Activated CD4-positive, alpha-beta T cell treated with anti-CD3 and anti-CD28 coated beads, Interleukin-10, Interleukin-2, amounts not matched to agents 100 ng/mL and 50 ng/mL, durations not matched to agents 16 hours and 8 hours (primary cell): ENCODE results near the gene NT5M.
A peak's percentile ranks its signal among the peaks of the same experiment; 100 is the strongest.

Experiments
- DNase-seq: peaks from one replicate; pipeline ENCODE4 v3.0.0-alpha.2; 2020

Gene NT5M

DNA sequence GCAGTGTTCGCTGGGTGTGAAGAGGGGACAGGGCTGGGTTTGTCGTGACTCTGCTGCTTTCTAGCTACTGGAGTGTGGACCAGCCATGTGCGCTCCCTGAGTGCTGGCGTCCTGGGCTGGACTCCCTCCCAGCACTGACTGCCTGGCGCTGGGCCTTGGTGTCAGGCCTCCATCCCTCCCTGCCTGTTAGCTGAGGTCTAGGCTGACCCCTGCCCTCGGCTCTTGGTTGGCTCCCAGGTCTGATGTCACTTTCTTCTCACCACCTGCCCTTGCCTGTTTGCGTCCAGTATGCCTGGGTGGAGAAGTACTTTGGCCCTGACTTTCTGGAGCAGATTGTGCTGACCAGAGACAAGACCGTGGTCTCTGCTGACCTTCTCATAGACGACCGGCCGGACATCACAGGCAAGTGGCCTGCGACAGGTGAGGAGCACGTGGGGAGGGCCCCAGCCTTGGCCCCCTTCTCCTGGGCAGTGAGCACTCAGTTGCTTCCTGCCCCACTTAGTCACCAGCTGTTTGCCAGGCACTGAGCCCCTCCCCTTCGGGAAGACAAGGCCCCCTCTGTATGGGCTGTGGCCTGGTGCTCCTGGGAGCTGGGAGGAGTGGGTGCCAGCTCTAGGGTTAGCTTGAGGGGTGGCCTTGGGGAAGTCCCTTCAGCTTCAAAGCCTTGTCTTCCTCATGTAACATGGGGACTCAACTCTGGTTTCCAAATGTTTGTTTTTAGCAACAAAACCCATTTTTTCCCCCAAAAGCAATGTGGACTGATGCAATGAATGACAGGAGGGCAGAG is 41.5 kb downstream of the NT5M start:
- DNase-seq: no peak

DNA sequence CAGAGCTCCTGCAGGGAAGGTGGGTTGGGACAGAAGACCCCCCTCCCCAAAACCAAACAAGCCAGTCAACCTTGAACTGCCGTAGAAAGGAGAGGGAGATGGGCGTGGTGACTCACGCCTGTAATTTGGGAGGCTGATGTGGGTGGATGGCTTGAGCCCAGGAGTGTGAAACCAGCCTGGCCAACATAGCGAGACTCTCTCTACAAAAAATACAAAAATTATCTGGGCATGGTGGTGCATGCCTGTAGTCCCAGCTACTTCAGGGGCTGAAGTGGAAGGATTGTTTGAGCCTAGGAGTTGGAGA is 42.1 kb downstream of the NT5M start:
- DNase-seq: no peak

DNA sequence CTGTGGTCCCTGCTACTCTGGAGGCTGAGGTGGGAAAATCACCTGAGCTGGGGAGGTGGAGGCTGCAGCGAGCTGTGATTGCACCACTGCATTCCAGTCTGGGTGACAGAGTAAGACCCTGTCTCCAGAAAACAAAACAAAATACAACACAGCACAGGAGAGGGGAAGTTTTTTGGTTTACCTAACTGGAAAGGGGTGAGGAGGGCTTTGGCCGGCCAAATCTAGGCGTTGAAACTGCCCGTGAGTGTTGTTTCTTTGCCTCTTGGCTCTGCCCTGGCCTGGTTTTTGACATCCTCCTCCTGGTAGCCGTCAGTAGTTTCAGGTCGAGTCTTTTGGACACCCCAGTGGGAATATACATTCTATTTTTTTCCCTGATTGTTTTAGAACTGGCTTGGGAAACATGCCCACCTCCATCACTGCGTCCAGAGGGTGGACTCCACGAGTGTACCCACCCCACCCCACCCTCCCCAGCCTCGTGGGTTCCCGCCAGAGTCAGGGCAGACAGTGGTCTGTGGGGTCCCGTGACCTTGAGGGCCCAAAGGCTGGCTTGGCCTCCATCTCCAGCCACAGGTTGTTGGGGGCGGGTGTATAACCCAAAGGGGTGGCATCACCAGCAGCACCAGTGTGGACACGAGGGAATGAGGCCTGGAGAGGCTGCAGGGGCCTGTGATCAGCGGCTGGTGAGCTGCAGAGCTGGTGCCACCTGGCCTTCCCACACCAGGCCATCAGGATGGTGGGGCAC is 42.7 kb downstream of the NT5M start:
- no peak for DNase-seq

GRCh38 chr17:17346428-17347233 is 43.5 kb downstream of the NT5M start:
- DNase-seq: no peak

DNA sequence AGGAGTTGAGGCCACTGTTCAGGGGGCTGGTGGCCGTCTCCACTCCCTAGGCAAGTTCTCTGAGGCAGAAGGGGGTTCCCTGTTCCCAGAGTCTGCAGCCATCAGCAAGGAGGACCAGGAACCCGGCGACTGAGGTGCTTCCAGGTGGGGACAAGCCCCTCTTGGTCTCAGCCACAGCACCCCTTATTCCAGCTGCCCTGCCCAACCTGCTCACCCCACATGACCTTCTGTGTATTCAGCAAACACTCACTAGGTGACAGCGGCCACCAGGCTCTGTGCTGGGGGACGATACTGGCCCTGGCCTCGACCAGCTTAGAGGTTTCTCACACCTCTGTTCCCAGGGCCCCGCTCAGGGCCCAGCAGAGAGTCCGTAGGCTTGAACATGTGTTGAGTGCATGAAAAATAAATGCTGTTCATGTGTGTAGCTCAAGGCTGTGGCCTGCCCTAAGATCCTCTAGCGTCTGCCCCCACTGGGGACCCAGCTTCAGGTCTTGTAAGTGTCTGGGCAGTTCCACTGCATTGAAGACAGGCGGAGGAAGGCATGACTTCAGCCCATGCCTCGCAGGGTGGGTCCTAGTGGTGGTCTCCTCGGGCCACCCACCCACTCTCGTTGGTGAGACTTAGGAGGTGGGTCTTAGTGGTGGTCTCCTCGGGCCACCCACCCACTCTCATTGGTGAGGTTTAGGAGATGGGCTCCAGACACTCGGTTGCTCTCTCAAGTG is 44.2 kb downstream of the NT5M start:
- no peak for DNase-seq

DNA sequence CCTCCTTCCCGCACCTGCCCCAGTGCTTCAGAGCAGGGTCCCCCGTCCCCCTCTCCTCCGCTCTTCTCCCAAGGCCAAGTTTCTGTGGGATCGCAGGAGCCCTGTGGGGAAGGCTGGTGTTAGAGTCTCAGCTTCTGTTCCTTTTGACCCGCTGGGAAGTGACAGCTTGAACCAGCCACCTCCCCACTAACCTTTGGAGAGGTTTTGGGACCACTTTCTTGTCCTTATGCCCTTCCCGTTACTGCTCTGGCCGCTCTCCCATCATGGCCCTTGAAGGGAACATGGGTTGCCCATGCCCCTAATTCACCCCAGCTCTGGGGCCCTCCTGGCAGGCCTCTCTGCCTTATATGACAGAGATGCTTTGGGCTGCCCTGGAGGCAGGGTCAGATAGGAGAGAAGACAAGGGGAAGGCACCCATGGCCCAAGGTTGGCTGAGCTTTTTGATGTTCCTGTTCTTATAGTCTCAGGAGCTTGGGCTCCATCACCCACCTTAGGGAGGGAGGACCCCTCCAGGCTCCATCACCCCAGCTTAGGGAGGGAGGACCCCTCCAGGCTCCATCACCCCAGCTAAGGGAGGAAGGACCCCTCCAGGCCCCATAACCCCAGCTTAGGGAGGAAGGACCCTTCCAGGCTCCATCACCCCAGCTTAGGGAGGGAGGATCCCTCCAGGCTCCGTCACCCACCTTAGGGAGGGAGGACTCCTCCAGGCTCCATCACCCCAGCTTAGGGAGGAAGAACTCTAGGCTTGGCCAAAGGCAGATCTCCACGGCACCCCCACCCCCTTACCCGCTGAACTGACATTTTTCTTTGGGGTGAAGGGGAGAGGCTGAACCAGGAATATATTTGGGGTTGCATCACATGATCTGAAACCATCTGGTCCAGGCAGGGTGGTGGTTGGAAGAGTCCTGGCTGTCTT is 45.0 kb downstream of the NT5M start:
- no peak for DNase-seq

DNA sequence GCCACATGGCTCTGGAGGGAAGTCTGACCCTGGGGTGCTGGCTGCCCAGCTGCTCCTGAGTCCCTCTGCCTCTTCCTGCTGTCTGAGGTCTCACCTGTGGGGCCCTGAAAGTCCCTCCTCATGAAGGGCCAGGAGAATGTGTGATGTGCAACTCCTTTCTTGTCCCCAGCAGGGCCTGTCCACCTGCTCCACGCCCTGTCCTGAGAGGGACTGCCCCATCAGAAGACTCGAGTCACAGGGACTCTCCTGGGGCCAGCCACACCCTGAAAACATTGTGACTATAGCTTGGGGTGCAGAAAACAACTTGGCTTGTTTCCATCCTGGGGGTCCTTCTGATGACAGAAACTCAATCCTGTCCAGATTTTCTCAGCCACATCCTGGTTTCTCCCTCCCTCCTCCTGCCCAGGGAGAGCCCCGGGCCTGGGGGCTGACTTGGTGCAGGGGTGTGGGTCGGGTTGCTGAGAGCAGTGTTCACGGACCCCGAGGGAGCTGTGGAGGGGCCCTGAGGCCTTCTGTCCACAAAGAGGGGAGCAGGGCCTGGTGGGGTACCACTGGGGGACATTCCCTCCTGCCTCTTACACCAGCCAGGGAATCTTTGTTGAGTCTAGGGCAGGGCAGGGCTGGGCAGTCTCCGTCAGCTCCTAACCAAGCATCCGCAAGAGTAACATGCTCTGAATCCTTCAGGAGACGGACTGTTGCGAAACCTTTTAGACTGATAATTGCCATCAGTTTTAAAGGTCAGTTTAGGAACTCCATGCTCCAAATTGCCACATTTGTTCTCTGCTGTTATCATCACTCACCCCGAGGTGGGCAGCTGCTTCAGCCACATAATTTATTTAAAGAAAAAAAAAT is 45.9 kb downstream of the NT5M start:
- DNase-seq: no peak

- no peak for DNase-seq
Observed at GRCh38 chr17:17349724-17350106, 46.5 kb downstream of the NT5M start.

DNA sequence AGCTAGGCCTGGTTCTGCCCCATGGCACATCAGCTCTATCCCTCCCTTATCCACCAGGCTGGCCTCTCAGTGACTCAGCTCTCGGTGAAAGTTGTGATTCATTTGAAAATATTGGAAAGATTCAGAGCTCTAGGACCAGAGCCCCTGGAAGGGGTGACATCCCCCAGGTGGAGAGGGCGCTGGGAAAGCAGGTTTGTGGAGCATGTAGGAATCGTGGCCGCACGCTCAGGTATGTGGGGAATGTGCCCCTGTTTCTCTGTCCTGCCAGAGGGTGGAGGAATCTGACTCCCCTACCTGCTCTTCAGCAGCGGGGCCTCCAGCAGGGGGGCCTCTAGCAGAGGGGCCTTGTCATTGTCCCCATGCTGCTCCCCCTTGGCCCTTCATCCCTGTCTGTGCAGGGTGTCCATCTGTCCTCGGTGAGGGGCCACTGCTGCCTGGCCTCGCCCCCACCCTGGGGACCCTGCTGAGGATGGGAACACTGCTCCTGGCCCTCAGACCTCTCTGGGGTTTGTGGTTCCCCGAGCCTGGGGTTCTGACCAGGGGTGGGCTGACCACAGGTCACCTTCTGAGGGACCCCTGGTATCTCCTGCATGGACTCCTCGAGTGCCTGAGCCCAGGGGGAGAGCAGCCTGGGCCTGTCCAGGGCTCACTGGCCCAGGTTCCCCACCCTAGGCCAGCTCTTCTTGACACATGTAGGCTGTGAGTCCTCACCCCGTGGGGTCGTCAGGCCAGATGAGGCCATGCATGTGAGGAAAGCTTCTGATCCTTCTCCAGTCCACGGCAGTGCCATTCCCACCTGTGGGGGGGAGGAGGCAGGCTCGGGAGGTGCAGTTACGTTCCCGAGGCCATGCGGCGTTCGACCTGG is 47.5 kb downstream of the NT5M start:
- DNase-seq: no peak

DNA sequence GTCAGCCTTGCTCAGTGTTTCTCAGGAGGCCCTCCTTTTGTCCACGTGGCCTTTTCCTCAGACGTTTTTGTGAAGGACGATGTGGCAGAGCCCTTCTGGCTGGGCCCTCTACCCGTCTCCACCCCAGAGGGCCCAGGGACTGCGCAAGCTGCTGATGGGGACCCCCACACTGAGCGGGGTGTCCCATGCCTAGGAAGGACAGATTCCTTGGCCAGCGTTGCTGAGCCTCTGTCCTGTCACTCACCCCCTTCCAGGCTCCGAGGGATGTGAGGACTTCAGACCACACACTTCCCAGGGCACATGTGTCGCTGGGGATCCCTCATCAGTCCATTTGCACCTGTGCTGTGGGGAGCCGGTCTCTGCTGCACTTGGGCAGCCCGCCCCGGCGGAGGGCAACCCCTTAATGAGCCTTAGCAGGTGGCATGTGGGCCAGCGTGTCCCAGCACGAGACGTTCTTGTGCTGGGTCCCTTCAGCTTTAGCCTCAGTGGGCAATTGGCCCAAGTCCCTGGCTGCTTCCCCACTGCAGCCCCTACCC is 48.3 kb downstream of the NT5M start:
- no peak for DNase-seq

DNA sequence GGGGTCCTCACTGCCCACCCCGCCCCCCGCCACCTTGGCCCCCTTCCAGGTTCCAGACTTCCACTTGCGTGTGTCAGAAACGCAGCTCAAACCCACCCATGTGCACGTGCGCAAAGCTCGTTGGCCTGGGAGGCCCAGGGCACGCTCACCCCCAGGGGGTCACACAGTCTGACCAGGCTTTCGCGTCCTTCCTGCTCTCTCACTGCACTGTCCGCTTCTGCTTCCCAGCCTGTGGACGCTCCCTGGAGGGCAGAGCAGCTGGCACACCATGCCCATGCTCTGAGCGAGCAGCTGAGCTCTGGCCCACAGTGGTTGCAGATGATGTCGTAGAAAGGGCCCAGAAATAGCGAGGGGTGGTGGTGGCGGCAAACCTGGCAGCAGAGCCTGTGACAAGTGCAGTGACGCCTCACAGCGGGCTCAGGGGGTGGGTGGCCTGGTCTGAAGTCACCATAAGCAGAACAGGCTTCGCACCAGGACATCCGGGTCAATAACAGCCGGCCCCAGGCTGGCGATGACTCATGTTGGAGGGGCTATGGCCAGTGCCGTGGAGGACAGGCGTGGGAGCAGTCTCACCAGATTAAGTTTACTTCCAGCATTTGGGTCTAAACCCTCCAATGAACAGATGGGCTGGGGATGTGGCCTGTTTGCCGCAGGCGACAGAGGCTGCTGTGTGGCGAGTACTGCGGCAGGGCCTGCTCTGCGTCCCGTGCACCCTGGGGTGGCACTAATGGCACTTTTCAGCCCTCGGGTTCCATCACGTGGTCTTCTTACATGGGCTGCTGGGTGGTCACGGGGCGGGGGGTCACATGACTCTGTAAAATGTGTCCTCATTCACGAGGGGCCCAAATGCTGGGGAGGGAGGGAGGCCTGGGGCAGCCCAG is 49.0 kb downstream of the NT5M start:
- DNase-seq: no peak

GRCh38 chr17:17352836-17353624 is 49.9 kb downstream of the NT5M start:
- no peak for DNase-seq

- no peak for DNase-seq
Observed at GRCh38 chr17:17353625-17354484, 50.7 kb downstream of the NT5M start.

- DNase-seq: peak; percentile 79
Observed at GRCh38 chr17:17354560-17355349, 51.6 kb downstream of the NT5M start.

DNA sequence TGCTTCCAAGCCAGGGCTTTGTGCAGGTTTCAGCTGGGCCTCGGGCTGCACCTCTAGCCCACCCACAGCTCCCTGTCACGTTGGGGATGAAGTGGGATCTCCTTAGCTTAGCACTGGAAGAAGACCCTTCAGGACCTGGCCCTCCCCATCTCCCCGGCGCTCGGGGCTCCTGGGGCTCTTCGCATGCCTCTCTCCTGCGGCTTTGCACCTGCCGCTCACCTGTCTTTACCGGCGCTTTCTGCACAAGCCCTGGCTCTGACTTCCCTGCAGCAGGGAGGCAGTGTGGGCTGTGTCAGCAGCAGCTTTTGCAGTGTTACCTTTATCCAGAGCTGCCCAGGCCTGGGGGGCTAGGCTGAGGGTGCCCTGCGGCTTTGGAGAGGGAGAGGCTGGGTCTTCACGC is 52.3 kb downstream of the NT5M start:
- DNase-seq: no peak
